NCI-H1436 treated with DMSO at 0.1 percent for 48 hours (cell line): ENCODE measurements around the gene ZNF425.
"Not testable (repeated sequence)": the region's sequence is repeated elsewhere in the genome, so short reads cannot be mapped to it uniquely, and the experiment has no call there.

Experiments
- DNase-seq: peaks from one replicate; lab custom pipeline; 2025; lab: John Stamatoyannopoulos, UW

Gene ZNF425

DNA sequence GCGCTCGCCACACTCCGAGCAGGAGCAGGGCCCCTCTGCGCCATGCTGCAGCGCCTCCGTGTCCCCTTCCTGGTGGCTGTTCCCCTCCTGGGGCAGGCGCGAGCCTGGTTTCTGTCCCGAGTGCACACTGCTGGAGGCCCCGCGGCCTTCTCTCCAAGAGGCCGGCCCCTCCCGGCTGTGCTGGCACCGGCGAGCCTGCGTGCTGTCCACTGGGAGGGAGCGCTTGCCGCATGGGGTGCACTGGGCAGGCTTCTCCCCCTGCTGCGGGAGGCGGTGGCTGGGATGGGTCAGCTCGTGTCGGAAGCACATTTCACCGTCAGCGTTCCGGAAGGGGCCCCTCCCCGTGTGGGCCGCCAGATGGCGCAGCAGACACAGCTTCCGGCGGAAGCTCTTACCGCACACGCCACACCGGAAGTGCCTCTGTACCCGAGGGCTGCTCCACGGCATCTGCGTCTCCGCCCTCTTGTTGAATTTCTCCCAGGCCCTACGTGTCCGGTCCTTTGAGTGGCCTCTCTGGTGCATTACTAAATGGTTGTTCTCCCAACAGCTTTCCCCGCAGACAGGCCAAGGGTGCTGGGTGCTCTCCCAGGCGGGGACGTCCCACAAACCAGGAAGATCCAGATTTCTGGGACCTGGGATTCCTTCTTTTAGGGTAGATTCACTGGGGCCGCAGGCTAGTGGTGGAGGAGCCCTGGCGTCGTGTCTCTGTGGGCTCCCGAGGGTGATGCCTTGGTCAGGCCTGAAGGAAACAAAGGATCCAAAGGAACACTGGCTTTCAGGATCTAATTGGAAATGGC is 54.3 kb downstream of the ZNF425 start:
- no peak for DNase-seq

GRCh38 chr7:149071182-149071635 is 54.9 kb downstream of the ZNF425 start:
- DNase-seq: no peak

DNA sequence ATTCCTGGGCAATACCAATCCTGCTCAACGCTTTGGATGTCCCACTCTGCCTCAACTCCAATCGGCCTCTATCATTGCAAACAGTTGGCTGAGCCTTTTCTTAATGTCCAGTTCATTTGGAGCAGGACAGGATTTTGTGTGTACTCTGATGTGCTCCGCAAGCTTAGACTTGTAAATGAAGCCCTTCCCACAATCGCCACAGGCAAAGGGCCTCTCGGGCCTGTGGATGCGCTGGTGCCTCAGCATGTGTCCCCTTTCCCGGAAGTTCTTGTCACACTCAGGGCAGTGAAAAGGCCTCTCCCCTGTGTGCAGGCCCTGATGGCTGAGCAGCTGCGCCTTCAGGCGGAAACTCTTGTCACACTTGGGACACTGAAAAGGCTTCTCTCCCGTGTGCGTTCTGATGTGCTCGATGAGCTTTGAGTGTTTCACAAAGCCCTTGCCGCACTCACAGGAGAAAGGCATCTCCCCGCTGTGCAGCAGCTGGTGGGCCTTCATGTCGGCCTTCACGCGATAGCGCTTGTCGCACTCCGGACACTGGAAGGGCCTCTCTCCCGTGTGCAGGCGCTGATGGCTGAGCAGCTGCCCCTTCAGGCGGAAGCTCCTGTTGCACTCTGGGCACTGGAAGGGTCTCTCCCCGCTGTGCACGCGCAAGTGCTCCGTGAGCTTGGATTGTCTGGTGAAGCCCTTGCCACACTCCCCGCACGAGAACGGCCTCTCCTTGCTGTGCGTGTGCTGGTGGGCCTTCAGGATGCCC is 55.6 kb downstream of the ZNF425 start:
- DNase-seq: no peak

DNA sequence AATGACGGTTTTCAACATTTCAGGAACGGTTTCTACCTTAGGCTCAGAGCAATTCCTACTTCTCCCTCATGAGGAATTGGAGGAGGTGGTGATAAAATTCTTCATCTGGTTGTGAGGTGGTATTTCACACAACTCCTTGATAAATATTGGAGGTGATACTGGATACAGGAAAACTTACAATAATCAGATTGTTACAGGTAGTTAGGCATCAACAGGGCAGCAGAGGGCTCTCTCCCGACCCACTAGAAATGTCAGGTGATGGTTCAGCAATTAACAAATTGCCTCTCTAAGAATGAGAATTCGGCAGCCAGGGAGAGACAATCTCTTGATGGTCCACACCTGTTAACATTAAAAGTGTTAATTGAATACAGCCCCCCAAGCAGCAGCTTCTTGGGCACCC is 58.3 kb downstream of the ZNF425 start:
- DNase-seq: no peak

DNA sequence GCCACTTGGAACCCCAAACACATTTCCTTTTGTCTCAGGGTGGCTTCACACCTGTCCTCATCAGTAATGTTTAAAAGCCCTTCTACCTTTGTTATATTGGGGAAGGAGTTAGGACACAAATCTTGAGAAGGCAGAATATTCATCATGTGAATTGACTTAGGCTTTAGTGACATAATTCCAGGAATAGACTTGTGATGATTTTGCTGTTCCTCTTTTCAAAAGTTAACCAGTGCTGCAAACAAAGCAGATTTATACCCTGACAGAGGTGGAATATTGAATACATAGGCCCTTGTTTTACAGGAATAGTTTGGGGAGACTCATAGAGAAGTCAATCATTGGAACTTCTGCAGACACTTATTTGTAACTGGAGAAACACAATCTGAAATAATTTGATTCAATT is 62.6 kb downstream of the ZNF425 start:
- DNase-seq: no peak

DNA sequence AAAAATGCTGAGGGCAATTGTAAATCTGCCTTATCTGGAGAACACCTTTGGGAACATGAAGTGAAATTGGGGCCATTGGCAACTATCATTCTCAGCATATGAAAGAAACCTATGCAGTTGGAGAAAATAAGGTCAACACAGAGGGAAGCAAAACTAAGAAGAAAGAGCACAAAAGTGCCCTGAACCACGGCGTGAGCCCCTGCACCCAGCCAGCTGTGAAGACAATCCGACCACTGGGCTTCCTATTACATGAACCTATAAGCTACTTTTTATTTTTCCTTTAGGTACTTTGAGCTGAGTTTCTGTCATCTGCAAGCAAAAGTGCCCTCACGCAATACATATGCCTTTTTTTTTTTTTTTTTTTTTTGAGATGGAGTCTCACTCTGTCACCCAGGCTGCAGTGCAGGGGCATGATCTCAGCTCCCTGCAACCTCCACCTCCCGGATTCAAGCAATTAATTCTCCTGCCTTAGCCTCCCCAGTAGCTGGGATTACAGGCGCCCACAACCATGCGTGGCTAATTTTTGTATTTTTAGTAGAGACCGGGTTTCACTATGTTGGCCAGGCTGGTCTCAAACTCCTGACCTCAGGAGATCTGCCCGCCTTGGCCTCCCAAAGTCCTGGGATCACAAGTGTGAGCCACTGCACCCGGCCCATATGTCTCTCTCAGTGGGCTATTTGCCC is 63.8 kb downstream of the ZNF425 start:
- not testable (repeated sequence) for DNase-seq

DNA sequence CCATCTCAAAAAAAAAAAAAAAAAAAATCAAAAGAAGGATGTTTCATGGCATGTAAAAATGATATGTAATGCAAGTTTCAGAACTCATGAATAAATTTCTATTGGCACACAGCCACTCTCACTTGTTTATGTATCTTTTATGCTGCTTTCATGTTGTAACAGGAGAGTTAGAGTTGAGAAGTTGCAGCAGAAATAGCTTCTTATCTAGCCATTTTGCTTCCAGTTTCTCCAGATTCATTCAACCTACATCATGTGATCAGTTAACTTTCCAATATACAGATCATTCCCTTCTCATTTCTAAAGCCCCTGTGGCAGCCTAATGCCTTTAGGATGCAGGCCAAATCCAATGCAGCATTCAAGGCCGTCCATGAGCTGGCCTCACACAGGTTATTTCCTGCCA is 66.0 kb downstream of the ZNF425 start:
- DNase-seq: no peak

- no peak for DNase-seq
Observed at GRCh38 chr7:149053885-149054284, 72.2 kb downstream of the ZNF425 start.

GRCh38 chr7:149053384-149053783 is 72.7 kb downstream of the ZNF425 start:
- no peak for DNase-seq
